Neuronal stem cell (in vitro differentiated cells): ENCODE measurements around the gene GBX1.

ENCODE experiments used
- DNase-seq: peaks from one replicate; pipeline ENCODE4 v3.0.0-alpha.2; 2013; ENCODE audit warnings: low spot score
- H2AFZ ChIP-seq: one replicate; pipeline ENCODE4 v1.6.1; 2013; ENCODE audit warnings: mild to moderate bottlenecking, low read length, inconsistent platforms
- H2AK5ac ChIP-seq: 2 replicates; pipeline ENCODE4 v1.6.1; 2013; ENCODE audit warnings: low read depth, mild to moderate bottlenecking, inconsistent platforms, low read length, moderate library complexity, mixed read lengths
- H2BK120ac ChIP-seq: 2 replicates; pipeline ENCODE4 v1.6.1; 2013; ENCODE audit warnings: low read depth, mild to moderate bottlenecking, inconsistent platforms, low read length, moderate library complexity, mixed read lengths
- H2BK12ac ChIP-seq: one replicate; pipeline ENCODE4 v1.6.1; 2013; ENCODE audit warnings: low read length, inconsistent platforms
- H2BK15ac ChIP-seq: 2 replicates; pipeline ENCODE4 v1.6.1; 2013; ENCODE audit warnings: mild to moderate bottlenecking, low read length, inconsistent platforms, mixed read lengths
- H2BK5ac ChIP-seq: one replicate; pipeline ENCODE4 v1.6.1; 2013; ENCODE audit warnings: inconsistent platforms, mild to moderate bottlenecking, low read length, moderate library complexity
- H3K14ac ChIP-seq: one replicate; pipeline ENCODE4 v1.6.1; 2013; ENCODE audit warnings: low read length, inconsistent platforms
- H3K18ac ChIP-seq: 2 replicates; pipeline ENCODE4 v1.6.1; 2013; ENCODE audit warnings: low read length, inconsistent platforms
- H3K23ac ChIP-seq: 2 replicates; pipeline ENCODE4 v1.6.1; 2013; ENCODE audit warnings: low read depth, mild to moderate bottlenecking, mixed read lengths, low read length, inconsistent platforms; ENCODE audit not compliant: poor library complexity
- H3K27ac ChIP-seq: replicated peaks from 3 replicates; pipeline ENCODE4 v1.5.1; 2013; ENCODE audit warnings: low read length, inconsistent platforms
- H3K27me3 ChIP-seq, 3 experiments: 2 replicates each; pipeline ENCODE4 v1.6.1; 2013; ENCODE audit warnings: low read length in 3 of 3, mild to moderate bottlenecking in 2 of 3, inconsistent platforms in 1 of 3, low read depth in 1 of 3, mixed read lengths in 1 of 3, moderate library complexity in 1 of 3; ENCODE audit not compliant: control insufficient read depth in 3 of 3, insufficient read depth in 3 of 3
- H3K36me3 ChIP-seq, 2 donors: replicated peaks in 1 of 2; 2 replicates each; pipeline ENCODE4 v1.6.1; 2013; ENCODE audit warnings: low read length in 2 of 2; ENCODE audit not compliant: control insufficient read depth in 2 of 2, insufficient read depth in 2 of 2
- H3K4ac ChIP-seq: 2 replicates; pipeline ENCODE4 v1.6.1; 2013; ENCODE audit warnings: inconsistent platforms, mild to moderate bottlenecking, low read length, moderate library complexity
- H3K4me1 ChIP-seq, 2 donors: 1 replicate in 1 of 2; 2 replicates in 1 of 2; pipeline ENCODE4 v1.6.1; 2013; ENCODE audit warnings: low read length in 2 of 2, low read depth in 1 of 2; ENCODE audit not compliant: control insufficient read depth in 2 of 2, insufficient read depth in 1 of 2
- H3K4me2 ChIP-seq: one replicate; pipeline ENCODE4 v1.6.1; 2013; ENCODE audit warnings: mild to moderate bottlenecking, low read length, inconsistent platforms; ENCODE audit not compliant: insufficient read depth, poor library complexity, severe bottlenecking
- H3K4me3 ChIP-seq, 2 donors: 2 replicates each; pipeline ENCODE4 v1.5.1; 2013; ENCODE audit warnings: low read length in 2 of 2, mild to moderate bottlenecking in 2 of 2, inconsistent platforms in 1 of 2, moderate library complexity in 1 of 2
- H3K79me1 ChIP-seq: one replicate; pipeline ENCODE4 v1.6.1; 2013; ENCODE audit warnings: low read depth, mild to moderate bottlenecking, inconsistent platforms, low read length, moderate library complexity
- H3K9ac ChIP-seq: one replicate; pipeline ENCODE4 v1.6.1; 2013; ENCODE audit warnings: mild to moderate bottlenecking, low read depth, low read length, inconsistent platforms; ENCODE audit not compliant: poor library complexity
- H3K9me3 ChIP-seq, 2 donors: replicated peaks in 1 of 2; 2 replicates each; pipeline versions ENCODE3 to v1.6.1; 2013; ENCODE audit warnings: low read length in 2 of 2, mild to moderate bottlenecking in 2 of 2, inconsistent platforms in 1 of 2, low read depth in 1 of 2, mixed read lengths in 1 of 2, moderate library complexity in 1 of 2; ENCODE audit not compliant: control insufficient read depth in 2 of 2, insufficient read depth in 1 of 2
- H4K8ac ChIP-seq: one replicate; pipeline ENCODE4 v1.6.1; 2013; ENCODE audit warnings: low read depth, mild to moderate bottlenecking, inconsistent platforms, low read length, moderate library complexity
- H4K91ac ChIP-seq: one replicate; pipeline ENCODE4 v1.6.1; 2013; ENCODE audit warnings: low read length, low read depth, mild to moderate bottlenecking, inconsistent platforms; ENCODE audit not compliant: poor library complexity
- WGBS, 2 donors: extraction: QIAGEN DNeasy Blood & Tissue Kit; methylation state at CpG; one replicate each; pipeline ENCODE4 v1.1.7; 2013; ENCODE audit warnings: missing lambda C conversion rate in 2 of 2, mixed read lengths in 1 of 2; ENCODE audit not compliant: insufficient read length in 2 of 2, insufficient replicate concordance in 1 of 2; ENCODE audit errors: extremely low coverage in 2 of 2; 5-methylcytosine and 5-hydroxymethylcytosine counted together

Gene GBX1

GRCh38 chr7:151185762-151186639 lies 18.5 kb upstream of the GBX1 start:
- Histone ChIP-seq H3K27me3 (peaks cover 0 to 53% (median 0%) of the 10 kb centered on the region in 3 experiments), H2BK5ac (peak overlapping the region; percentile 50), H3K18ac (peak overlapping the region; percentile 69), H3K4me2 (no peak overlapping the region), H3K79me1 (peaks cover 1% of the 10 kb centered on the region), H2BK15ac (peak overlapping the region; percentile 73), H3K9ac (no peak overlapping the region), H3K23ac (peak overlapping the region; percentile 11), H4K8ac (no peak overlapping the region), H3K27ac (no peak overlapping the region), H2AFZ (no peak overlapping the region), H3K36me3 (no peaks in the 10 kb centered on the region), H3K4ac (no peak overlapping the region), H2BK12ac (no peak overlapping the region), H2AK5ac (peak overlapping the region; percentile 93), H2BK120ac (no peak overlapping the region), H3K4me1 (no peaks in the 10 kb centered on the region), H3K14ac (peak overlapping the region; percentile 97), H4K91ac (no peak overlapping the region), H3K4me3 (no peak overlapping the region), H3K9me3 (no peaks in the 10 kb centered on the region)
- DNase-seq: no peak
- WGBS, 2 donors: no CpG with 5 or more reads among the region's 16 CpGs

- DNase-seq: no peak
- Histone ChIP-seq H2BK15ac (peak overlapping the region; percentile 72), H3K27ac (no peak overlapping the region), H3K4me3 (no peak overlapping the region), H2AK5ac (no peak overlapping the region), H2BK12ac (no peak overlapping the region), H3K4ac (no peak overlapping the region), H4K91ac (no peak overlapping the region), H4K8ac (no peak overlapping the region), H3K14ac (peak overlapping the region; percentile 90), H3K4me2 (no peak overlapping the region), H3K36me3 (no peaks in the 10 kb centered on the region), H2AFZ (no peak overlapping the region), H3K9me3 (no peaks in the 10 kb centered on the region), H3K9ac (peak overlapping the region; percentile 38), H3K27me3 (peaks cover 0 to 45% (median 6%) of the 10 kb centered on the region in 3 experiments), H3K79me1 (no peaks in the 10 kb centered on the region), H2BK120ac (no peak overlapping the region), H3K23ac (peak overlapping the region; percentile 68), H3K4me1 (peaks cover 0 to 3% of the 10 kb centered on the region in 2 donors), H2BK5ac (no peak overlapping the region), H3K18ac (peak overlapping the region; percentile 40)
- no CpG with 5 or more reads among the region's 22 CpGs for WGBS, 2 donors
Measured at GRCh38 chr7:151181011-151181431, 13.5 kb upstream of the GBX1 start.

- Histone ChIP-seq H4K8ac (no peak overlapping the region), H3K4me2 (no peak overlapping the region), H2BK5ac (no peak overlapping the region), H3K4ac (no peak overlapping the region), H3K9me3 (peaks cover 0 to under 1% of the 10 kb centered on the region in 2 donors), H3K14ac (no peak overlapping the region), H2BK15ac (no peak overlapping the region), H3K4me1 (peaks cover 0 to 3% of the 10 kb centered on the region in 2 donors), H3K18ac (peak overlapping the region; percentile 44), H3K27ac (no peak overlapping the region), H2BK120ac (no peak overlapping the region), H2AFZ (no peak overlapping the region), H3K27me3 (peaks cover 2 to 52% (median 15%) of the 10 kb centered on the region in 3 experiments), H3K9ac (no peak overlapping the region), H3K4me3 (no peak overlapping the region), H3K79me1 (no peaks in the 10 kb centered on the region), H2AK5ac (no peak overlapping the region), H3K36me3 (no peaks in the 10 kb centered on the region), H3K23ac (peak overlapping the region; percentile 75), H4K91ac (no peak overlapping the region), H2BK12ac (no peak overlapping the region)
- no CpG with 5 or more reads among the region's 4 CpGs for WGBS, 2 donors
- DNase-seq: no peak
Measured at GRCh38 chr7:151179946-151180345, 12.5 kb upstream of the GBX1 start.

- Histone ChIP-seq H2BK12ac (no peak overlapping the region), H3K4me2 (no peak overlapping the region), H3K18ac (no peak overlapping the region), H3K4me3 (no peak overlapping the region), H3K4ac (no peak overlapping the region), H2AK5ac (no peak overlapping the region), H2BK120ac (no peak overlapping the region), H4K91ac (no peak overlapping the region), H2BK5ac (no peak overlapping the region), H3K9ac (no peak overlapping the region), H4K8ac (no peak overlapping the region), H2AFZ (no peak overlapping the region), H3K23ac (no peak overlapping the region), H3K36me3 (no peaks in the 10 kb centered on the region), H3K9me3 (peaks cover 0 to 4% of the 10 kb centered on the region in 2 donors), H3K79me1 (no peaks in the 10 kb centered on the region), H3K4me1 (peaks cover 0 to 3% of the 10 kb centered on the region in 2 donors), H3K14ac (no peak overlapping the region), H3K27me3 (peaks cover 2 to 52% (median 15%) of the 10 kb centered on the region in 3 experiments), H3K27ac (no peak overlapping the region), H2BK15ac (no peak overlapping the region)
- no peak for DNase-seq
- no CpG with 5 or more reads among the region's 8 CpGs for WGBS, 2 donors
Measured at GRCh38 chr7:151179287-151179860, 11.9 kb upstream of the GBX1 start.
